Right lobe of liver (tissue), 6 donors: ENCODE results near the gene WDR35. TPM values are rescaled to one million over a fixed set of nuclear protein-coding genes. Genes with fewer than 3 reads are reported as not detected.

Experiments used
- ATAC-seq, 4 donors: fragments of 200-7000 bp; cut with Tn5 transposase; one replicate each; pipeline ENCODE4 v1.9.1; 2020; ENCODE audit warnings: mild to moderate bottlenecking in 4 of 4, moderate library complexity in 4 of 4
- DNase-seq, 3 donors: peaks; one replicate each; pipeline ENCODE4 v3.0.0-alpha.2; 2020
- H3K27ac ChIP-seq, 3 donors: fragments of 200-600 bp; one replicate each; pipeline ENCODE4 v1.8.0; 2022
- H3K27me3 ChIP-seq, 2 donors: fragments of 200-600 bp; one replicate each; pipeline ENCODE4 v1.8.0; 2022
- H3K36me3 ChIP-seq, 4 donors: fragments of 200-600 bp; sonication (generic) in 1 of 4; one replicate each; pipeline versions ENCODE4 v1.5.1 to v1.8.0; 2017 to 2022; ENCODE audit warnings: control low read depth in 1 of 4
- H3K4me1 ChIP-seq, 4 donors: fragments of 200-600 bp; sonication (generic) in 1 of 4; one replicate each; pipeline versions ENCODE4 v1.5.1 to v1.8.0; 2017 to 2022; ENCODE audit warnings: control low read depth in 1 of 4
- H3K4me3 ChIP-seq, 3 donors: fragments of 200-600 bp; one replicate each; pipeline ENCODE4 v1.8.0; 2022
- H3K9me3 ChIP-seq, 4 donors: fragments of 200-600 bp; sonication (generic) in 1 of 4; one replicate each; pipeline versions ENCODE4 v1.5.1 to v1.8.0; 2017 to 2022; ENCODE audit warnings: control low read depth in 1 of 4
- POLR2A ChIP-seq: fragments of 450-650 bp; IDR thresholded peaks from one replicate; pipeline ENCODE4 v1.6.1; 2017; ENCODE audit warnings: antibody characterized with exemption, mild to moderate bottlenecking
- WGBS: methylation state at CpG from one replicate; pipeline ENCODE4 v1.1.6; 2018; ENCODE audit warnings: low coverage, low lambda C conversion rate; ENCODE audit not compliant: insufficient coverage; ENCODE audit errors: missing lambda C conversion rate; 5-methylcytosine and 5-hydroxymethylcytosine counted together
- intact Hi-C, 2 donors: fragments of 100-400 bp; cut with DNase I; formaldehyde crosslinking; loops; one replicate each; pipeline versions ENCODE4 v1.11.2 to v1.14.1; 2022
- total RNA-seq, 6 experiments: library from RNA; depleted of rRNA in 2 of 6; stranded (reverse); fragments of >200 nt in 2 of 6; fragmentation: NEBNext Ultra II Directional in 3 of 6; extraction: Animal tissue kit (Norgen Biotek cat#: 25700) in 3 of 6; gene quantifications; one replicate each; pipeline versions ENCODE4 v1.1.0 to v1.2.4, GENCODE V29; 2016 to 2023
- TF ChIP-seq, protein P1 (sequence below), 4 donors: fragments of 200-600 bp in 3 of 4; fragments of 450-650 bp in 1 of 4; IDR thresholded peaks; one replicate each; pipeline versions ENCODE4 v1.5.1 to v1.8.0; 2016 to 2022; ENCODE audit warnings: antibody characterized with exemption in 4 of 4, mild to moderate bottlenecking in 2 of 4
- donor health status: DM: no; HTN: yes; CAD: no.
- donor health status: DM: no; HTN: no; CAD: no.
- donor health status: DM: no; HTN: no; CAD: no.
- donor health status: DM: no; HTN: yes; CAD: no.
- donor health status: DM: no; HTN: yes; CAD: no.

The WDR35 gene
- total RNA-seq, 6 experiments from 2014 or later: 1.2 to 3.3 (median 2.5) TPM

DNA sequence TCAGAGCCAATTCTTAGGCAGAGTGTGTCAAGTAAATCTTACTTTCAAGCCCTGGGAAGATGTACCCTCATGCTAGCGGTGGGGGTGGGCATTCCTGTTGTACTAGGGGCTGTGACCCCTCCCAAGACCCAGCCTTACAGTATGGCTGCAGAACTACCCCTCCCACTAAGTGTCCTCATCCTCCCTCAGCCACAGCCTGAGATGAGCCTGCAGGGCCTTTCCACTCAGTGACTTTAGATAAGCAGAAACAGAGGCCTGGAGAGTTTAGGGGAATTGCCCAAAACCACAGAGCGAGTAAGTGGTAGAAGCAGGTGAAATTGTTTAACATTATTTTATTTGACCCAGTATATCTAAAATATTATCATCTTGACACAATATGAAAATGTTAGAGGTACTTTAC, 124.8 kb downstream of the WDR35 start:
- ATAC-seq: no peak
- Histone ChIP-seq H3K4me3 (no peak overlapping the region), H3K27ac (no peak overlapping the region), H3K4me1 (peaks cover 0 to 6% (median 0%) of the 10 kb centered on the region in 4 donors), H3K36me3 (no peaks in the 10 kb centered on the region), H3K27me3 (no peaks in the 10 kb centered on the region), H3K9me3 (no peaks in the 10 kb centered on the region)
- no peak for DNase-seq
- intact Hi-C loops: loop anchor here in 1 of 2 donors (10.0 kb wide), 1 partner anchor 510 kb away; the partner anchor contains the start of gene OSR1
- TF ChIP-seq, protein P1, sequence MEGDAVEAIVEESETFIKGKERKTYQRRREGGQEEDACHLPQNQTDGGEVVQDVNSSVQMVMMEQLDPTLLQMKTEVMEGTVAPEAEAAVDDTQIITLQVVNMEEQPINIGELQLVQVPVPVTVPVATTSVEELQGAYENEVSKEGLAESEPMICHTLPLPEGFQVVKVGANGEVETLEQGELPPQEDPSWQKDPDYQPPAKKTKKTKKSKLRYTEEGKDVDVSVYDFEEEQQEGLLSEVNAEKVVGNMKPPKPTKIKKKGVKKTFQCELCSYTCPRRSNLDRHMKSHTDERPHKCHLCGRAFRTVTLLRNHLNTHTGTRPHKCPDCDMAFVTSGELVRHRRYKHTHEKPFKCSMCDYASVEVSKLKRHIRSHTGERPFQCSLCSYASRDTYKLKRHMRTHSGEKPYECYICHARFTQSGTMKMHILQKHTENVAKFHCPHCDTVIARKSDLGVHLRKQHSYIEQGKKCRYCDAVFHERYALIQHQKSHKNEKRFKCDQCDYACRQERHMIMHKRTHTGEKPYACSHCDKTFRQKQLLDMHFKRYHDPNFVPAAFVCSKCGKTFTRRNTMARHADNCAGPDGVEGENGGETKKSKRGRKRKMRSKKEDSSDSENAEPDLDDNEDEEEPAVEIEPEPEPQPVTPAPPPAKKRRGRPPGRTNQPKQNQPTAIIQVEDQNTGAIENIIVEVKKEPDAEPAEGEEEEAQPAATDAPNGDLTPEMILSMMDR (IDR thresholded peaks at IDR 0.05): no peak
- TF ChIP-seq POLR2A: no peak
- 88% methylated on average over 1 of the region's 2 CpGs for WGBS

DNA sequence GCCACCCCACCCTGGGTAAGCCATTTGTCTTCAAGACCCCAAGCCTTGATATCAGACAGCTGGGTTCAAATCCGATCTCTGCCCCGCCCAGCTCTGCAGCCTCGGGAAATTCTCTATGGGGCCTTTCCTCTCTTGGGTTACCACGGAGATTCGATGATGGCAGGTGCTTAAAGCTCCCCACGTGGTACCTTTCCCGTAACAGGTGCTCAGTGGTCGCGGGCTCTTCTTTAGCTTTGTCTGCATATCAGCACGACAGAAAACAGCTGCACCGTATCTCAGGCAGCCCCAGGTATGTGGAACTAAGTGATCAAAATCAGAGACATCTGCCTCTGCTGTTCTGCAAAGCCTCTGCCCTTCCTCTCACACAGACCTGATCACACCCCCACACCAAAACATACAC, 125.5 kb downstream of the WDR35 start:
- Histone ChIP-seq H3K27ac (no peak overlapping the region), H3K36me3 (no peaks in the 10 kb centered on the region), H3K4me3 (no peak overlapping the region), H3K9me3 (no peaks in the 10 kb centered on the region), H3K27me3 (no peaks in the 10 kb centered on the region), H3K4me1 (peaks cover 0 to 6% (median 0%) of the 10 kb centered on the region in 4 donors)
- intact Hi-C loops: loop anchor here in 1 of 2 donors (10.0 kb wide), 1 partner anchor 510 kb away; the partner anchor contains the start of gene OSR1
- 69% methylated on average over 6 of the region's 11 CpGs for WGBS
- DNase-seq: no peak
- TF ChIP-seq, protein P1 (IDR thresholded peaks at IDR 0.05): no peak
- no peak for TF ChIP-seq POLR2A
- ATAC-seq: no peak

DNA sequence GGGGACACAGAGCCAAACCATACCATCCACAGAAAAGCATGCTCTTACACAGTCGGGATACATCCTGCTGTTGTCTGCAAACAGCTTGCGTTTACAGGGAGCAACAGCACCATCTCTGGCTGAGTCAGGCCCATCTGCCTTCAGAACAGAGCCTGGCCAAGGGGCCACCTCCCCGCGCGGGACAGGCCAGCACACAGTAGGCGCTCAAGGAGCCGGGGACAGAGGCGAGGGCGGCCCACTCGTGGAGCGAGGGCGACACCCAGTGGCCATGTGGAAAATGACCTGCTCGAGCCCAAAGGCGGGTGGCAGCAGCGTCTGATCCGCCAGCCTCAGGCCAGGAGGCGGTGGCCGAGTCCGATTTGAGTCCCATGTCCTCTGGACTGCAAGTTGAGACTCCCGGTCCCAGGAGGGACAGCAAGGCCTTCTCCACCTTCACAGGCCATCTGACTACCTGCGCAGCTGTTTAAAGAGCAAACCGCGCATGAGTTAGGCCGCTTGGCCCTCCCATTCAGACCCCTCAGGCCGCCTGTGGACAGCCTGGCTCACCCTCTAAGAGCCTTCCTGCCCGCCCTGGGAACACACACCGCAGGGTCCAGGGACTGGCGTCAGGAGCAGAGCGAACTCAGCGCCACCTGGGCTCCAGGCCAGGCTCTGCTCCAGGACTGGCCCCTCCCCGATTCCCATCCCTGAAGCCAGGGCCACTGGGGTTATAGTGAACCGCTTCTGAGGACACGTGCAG, 126.4 kb downstream of the WDR35 start:
- Histone ChIP-seq H3K27ac (peak overlapping the region in 2 of 3 donors; percentile 39 to 63), H3K36me3 (no peaks in the 10 kb centered on the region), H3K9me3 (no peaks in the 10 kb centered on the region), H3K4me3 (peak overlapping the region; percentile 18 to 39 (median 25)), H3K4me1 (peaks cover 0 to 6% (median 0%) of the 10 kb centered on the region in 4 donors), H3K27me3 (no peaks in the 10 kb centered on the region)
- intact Hi-C loops: loop anchor here in 1 of 2 donors (10.0 kb wide), 1 partner anchor 509 kb away; the partner anchor contains the start of gene OSR1
- WGBS: 26% methylated on average over 4 of the region's 33 CpGs
- peak; percentile 92 to 96 (median 94) for ATAC-seq
- DNase-seq: peak; percentile 80 to 87 (median 82)
- TF ChIP-seq, protein P1 (IDR thresholded peaks at IDR 0.05): peak; percentile 98
- no peak for TF ChIP-seq POLR2A

DNA sequence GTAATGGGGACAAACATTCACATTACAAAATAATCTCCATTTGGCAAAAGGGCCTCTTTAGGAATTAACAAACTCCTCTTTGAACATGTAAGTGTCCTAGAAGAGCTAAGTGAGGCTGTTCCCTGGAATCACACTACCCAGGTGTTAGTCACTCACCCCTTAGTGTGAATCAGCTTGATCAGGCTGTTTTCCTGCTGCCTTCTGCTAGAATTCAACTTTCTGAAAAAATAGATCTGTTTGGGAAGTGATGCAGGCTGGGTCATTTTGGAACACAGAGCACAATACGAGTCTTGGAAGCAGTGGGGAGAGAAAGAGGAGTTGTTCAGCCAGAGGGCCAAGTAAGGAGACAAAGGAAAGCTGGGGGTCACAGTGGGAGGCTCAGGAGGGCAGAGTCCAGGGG, 128.1 kb downstream of the WDR35 start:
- 45% methylated on average over 1 of the region's 1 CpG for WGBS
- Histone ChIP-seq H3K4me3 (no peak overlapping the region), H3K9me3 (no peaks in the 10 kb centered on the region), H3K4me1 (peaks cover 0 to 10% (median 0%) of the 10 kb centered on the region in 4 donors), H3K27me3 (no peaks in the 10 kb centered on the region), H3K36me3 (no peaks in the 10 kb centered on the region), H3K27ac (no peak overlapping the region)
- intact Hi-C loops: loop anchor here in 1 of 2 donors (10.0 kb wide), 1 partner anchor 507 kb away; the partner anchor contains the start of gene OSR1
- DNase-seq (no peak), ATAC-seq (no peak)
- TF ChIP-seq, protein P1 (IDR thresholded peaks at IDR 0.05): no peak
- TF ChIP-seq POLR2A: no peak

Other genes with a start within 250 kb of the WDR35 start
- 1 to 10 TPM; 2.4 to 5.5 (median 3.8) TPM for gene TTC32, start 88.1 kb downstream of the WDR35 start, total RNA-seq
- not detected for gene MATN3, start 22.6 kb upstream of the WDR35 start, total RNA-seq
- 100 to 1,000 TPM in 4 of 6 experiments, 10 to 100 TPM in 2; 80.0 to 143 (median 126) TPM for gene LAPTM4A, start 61.5 kb upstream of the WDR35 start, total RNA-seq
- 100 to 1,000 TPM; 260 to 452 (median 415) TPM for gene SDC1, start 235.0 kb upstream of the WDR35 start, total RNA-seq